Measurements from ENCODE around the gene MSL3B.

The MSL3B gene

GRCh38 chr2:233848276-233848675, 19.9 kb downstream of the MSL3B start:
- no peaks in the 10 kb centered on the region for H3K27me3 ChIP-seq
- intact Hi-C loops (cut with DNase I; ENCODE audit: low total_unique reads), result no loop called here

GRCh38 chr2:233847248-233847898, 20.8 kb downstream of the MSL3B start:
- intact Hi-C loops (cut with DNase I; ENCODE audit: low total_unique reads), result no loop called here
- no peaks in the 10 kb centered on the region for H3K4me1 ChIP-seq
- peak in 1 of 2 donors; percentile 50 for DNase-seq
- no peak overlapping the region for H3K27ac ChIP-seq
- no peaks in the 10 kb centered on the region for H3K9me3 ChIP-seq
- no peaks in the 10 kb centered on the region for H3K36me3 ChIP-seq
- no peaks in the 10 kb centered on the region for H3K27me3 ChIP-seq
- TF ChIP-seq, protein P1, sequence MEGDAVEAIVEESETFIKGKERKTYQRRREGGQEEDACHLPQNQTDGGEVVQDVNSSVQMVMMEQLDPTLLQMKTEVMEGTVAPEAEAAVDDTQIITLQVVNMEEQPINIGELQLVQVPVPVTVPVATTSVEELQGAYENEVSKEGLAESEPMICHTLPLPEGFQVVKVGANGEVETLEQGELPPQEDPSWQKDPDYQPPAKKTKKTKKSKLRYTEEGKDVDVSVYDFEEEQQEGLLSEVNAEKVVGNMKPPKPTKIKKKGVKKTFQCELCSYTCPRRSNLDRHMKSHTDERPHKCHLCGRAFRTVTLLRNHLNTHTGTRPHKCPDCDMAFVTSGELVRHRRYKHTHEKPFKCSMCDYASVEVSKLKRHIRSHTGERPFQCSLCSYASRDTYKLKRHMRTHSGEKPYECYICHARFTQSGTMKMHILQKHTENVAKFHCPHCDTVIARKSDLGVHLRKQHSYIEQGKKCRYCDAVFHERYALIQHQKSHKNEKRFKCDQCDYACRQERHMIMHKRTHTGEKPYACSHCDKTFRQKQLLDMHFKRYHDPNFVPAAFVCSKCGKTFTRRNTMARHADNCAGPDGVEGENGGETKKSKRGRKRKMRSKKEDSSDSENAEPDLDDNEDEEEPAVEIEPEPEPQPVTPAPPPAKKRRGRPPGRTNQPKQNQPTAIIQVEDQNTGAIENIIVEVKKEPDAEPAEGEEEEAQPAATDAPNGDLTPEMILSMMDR (IDR thresholded peaks at IDR 0.05), result no peak
- no peak overlapping the region for H3K4me3 ChIP-seq

More at GRCh38 chr2:233848276-233848675, 19.9 kb downstream of the MSL3B start:
- Histone ChIP-seq H3K9me3 (no peaks in the 10 kb centered on the region), H3K27ac (no peak overlapping the region), H3K4me3 (no peak overlapping the region), H3K4me1 (no peaks in the 10 kb centered on the region), H3K36me3 (no peaks in the 10 kb centered on the region)
- no peak for DNase-seq
- TF ChIP-seq, protein P1 (IDR thresholded peaks at IDR 0.05), result no peak

- TF ChIP-seq, protein P1 (IDR thresholded peaks at IDR 0.05), result no peak
- Histone ChIP-seq H3K27ac (no peak overlapping the region), H3K27me3 (no peaks in the 10 kb centered on the region), H3K9me3 (no peaks in the 10 kb centered on the region), H3K4me3 (no peak overlapping the region), H3K36me3 (no peaks in the 10 kb centered on the region), H3K4me1 (no peaks in the 10 kb centered on the region)
- no peak for DNase-seq
- intact Hi-C loops (cut with DNase I; ENCODE audit: low total_unique reads), result no loop called here
These were observed 21.6 kb downstream of the MSL3B start for GRCh38 chr2:233846387-233847247.

GRCh38 chr2:233845301-233846060, 22.7 kb downstream of the MSL3B start:
- no peak for DNase-seq
- Histone ChIP-seq H3K27me3 (no peaks in the 10 kb centered on the region), H3K36me3 (no peaks in the 10 kb centered on the region), H3K4me1 (no peaks in the 10 kb centered on the region), H3K27ac (no peak overlapping the region), H3K9me3 (no peaks in the 10 kb centered on the region), H3K4me3 (no peak overlapping the region)
- intact Hi-C loops (cut with DNase I; ENCODE audit: low total_unique reads), result no loop called here
- TF ChIP-seq, protein P1 (IDR thresholded peaks at IDR 0.05), result no peak

- TF ChIP-seq, protein P1 (IDR thresholded peaks at IDR 0.05), result no peak
- Histone ChIP-seq H3K27me3 (no peaks in the 10 kb centered on the region), H3K9me3 (no peaks in the 10 kb centered on the region), H3K36me3 (no peaks in the 10 kb centered on the region), H3K27ac (no peak overlapping the region), H3K4me1 (no peaks in the 10 kb centered on the region), H3K4me3 (no peak overlapping the region)
- no peak for DNase-seq
- intact Hi-C loops (cut with DNase I; ENCODE audit: low total_unique reads), result no loop called here
These were observed 23.4 kb downstream of the MSL3B start for GRCh38 chr2:233844836-233845235.

Data from tibial artery (tissue), 4 donors.